OCI-M2 (cell line): ENCODE data around the gene USP32.
"Not testable (repeated sequence)": the region's sequence is repeated elsewhere in the genome, so short reads cannot be mapped to it uniquely, and the experiment has no call there.

Experiments
- DNase-seq: peaks from one replicate; lab custom pipeline; 2025; ENCODE audit not compliant: unreplicated experiment; lab: John Stamatoyannopoulos, UW

The USP32 gene

GRCh38 chr17:60378187-60378586 lies 13.7 kb downstream of the USP32 start:
- DNase-seq: not testable (repeated sequence)

GRCh38 chr17:60372790-60373483 lies 19.0 kb downstream of the USP32 start:
- no peak for DNase-seq

GRCh38 chr17:60371818-60372510 lies 20.0 kb downstream of the USP32 start:
- DNase-seq: no peak

GRCh38 chr17:60371416-60371815 lies 20.5 kb downstream of the USP32 start:
- DNase-seq: no peak

GRCh38 chr17:60369727-60370126 lies 22.2 kb downstream of the USP32 start:
- no peak for DNase-seq

GRCh38 chr17:60363700-60364405 lies 28.1 kb downstream of the USP32 start:
- no peak for DNase-seq

GRCh38 chr17:60362329-60362728 lies 29.6 kb downstream of the USP32 start:
- DNase-seq: no peak

- DNase-seq: no peak
Measured at GRCh38 chr17:60361889-60362288, 30.0 kb downstream of the USP32 start.

- DNase-seq: no peak
Measured at GRCh38 chr17:60359415-60359814, 32.5 kb downstream of the USP32 start.

GRCh38 chr17:60358606-60359225 lies 33.2 kb downstream of the USP32 start:
- DNase-seq: no peak

- DNase-seq: no peak
Measured at GRCh38 chr17:60356940-60357339, 35.0 kb downstream of the USP32 start.

GRCh38 chr17:60355663-60356594 lies 36.0 kb downstream of the USP32 start:
- no peak for DNase-seq

- DNase-seq: no peak
Measured at GRCh38 chr17:60354223-60354622, 37.7 kb downstream of the USP32 start.

- DNase-seq: no peak
Measured at GRCh38 chr17:60353773-60354172, 38.2 kb downstream of the USP32 start.

GRCh38 chr17:60352569-60352968 lies 39.4 kb downstream of the USP32 start:
- DNase-seq: no peak

GRCh38 chr17:60352071-60352470 lies 39.9 kb downstream of the USP32 start:
- no peak for DNase-seq

- DNase-seq: no peak
Measured at GRCh38 chr17:60351012-60351695, 40.8 kb downstream of the USP32 start.

GRCh38 chr17:60348616-60349015 lies 43.3 kb downstream of the USP32 start:
- no peak for DNase-seq

GRCh38 chr17:60345233-60345632 lies 46.7 kb downstream of the USP32 start:
- DNase-seq: no peak

- DNase-seq: not testable (repeated sequence)
Measured at GRCh38 chr17:60342492-60342891, 49.4 kb downstream of the USP32 start.
